GM23338 (cell line): ENCODE results near the gene RPL41. TPM values are rescaled to one million over a fixed set of nuclear protein-coding genes. Genes with fewer than 3 reads are reported as not detected.
A peak's percentile ranks its signal among the peaks of the same experiment; 100 is the strongest.

Experiments
- ATAC-seq: fragments of 200-7000 bp; cut with Tn5 transposase; 3 replicates; pipeline ENCODE4 v1.9.1; 2020
- DNase-seq: peaks from one replicate; pipeline ENCODE4 v3.0.0-alpha.2; 2015; ENCODE audit warnings: low spot score
- H2AFZ ChIP-seq: fragments of 200-600 bp; sonication (generic); 2 replicates; pipeline ENCODE4 v1.8.0; 2016; ENCODE audit warnings: antibody characterized with exemption, mild to moderate bottlenecking, moderate library complexity
- H3F3A ChIP-seq: fragments of 200-600 bp; sonication (generic); replicated peaks from 2 replicates; pipeline ENCODE4 v1.8.0; 2017; ENCODE audit warnings: antibody characterized with exemption, mixed run types, low read depth
- H3K27ac ChIP-seq: fragments of 200-600 bp; sonication (generic); 2 replicates; pipeline ENCODE4 v1.6.1; 2016; ENCODE audit warnings: low read depth
- H3K27me3 ChIP-seq: fragments of 200-600 bp; sonication (generic); 2 replicates; pipeline ENCODE4 v1.8.0; 2016; ENCODE audit warnings: mild to moderate bottlenecking, mixed run types, moderate library complexity; ENCODE audit not compliant: insufficient read depth
- H3K36me3 ChIP-seq: fragments of 200-600 bp; sonication (generic); 2 replicates; pipeline ENCODE4 v1.8.0; 2016; ENCODE audit warnings: mild to moderate bottlenecking; ENCODE audit not compliant: insufficient read depth
- H3K4me1 ChIP-seq: fragments of 200-600 bp; sonication (generic); 2 replicates; pipeline ENCODE4 v1.8.0; 2016; ENCODE audit warnings: mild to moderate bottlenecking, moderate library complexity; ENCODE audit not compliant: insufficient read depth
- H3K4me2 ChIP-seq: fragments of 200-600 bp; sonication (generic); 2 replicates; pipeline ENCODE4 v1.7.1; 2017; ENCODE audit warnings: mixed run types
- H3K4me3 ChIP-seq: fragments of 200-600 bp; sonication (generic); 2 replicates; pipeline ENCODE4 v1.6.1; 2016; ENCODE audit warnings: mixed run types
- H3K79me2 ChIP-seq: fragments of 200-600 bp; sonication (generic); replicated peaks from 2 replicates; pipeline ENCODE4 v1.8.0; 2017; ENCODE audit warnings: mild to moderate bottlenecking; ENCODE audit not compliant: insufficient read depth
- H3K9me2 ChIP-seq: fragments of 200-600 bp; sonication (generic); 2 replicates; pipeline ENCODE4 v1.8.0; 2017; ENCODE audit not compliant: insufficient read depth
- H4K20me1 ChIP-seq: fragments of 200-600 bp; sonication (generic); replicated peaks from 2 replicates; pipeline ENCODE4 v1.8.0; 2017; ENCODE audit warnings: mild to moderate bottlenecking; ENCODE audit not compliant: insufficient read depth
- H3K27ac Mint-ChIP-seq: 2 replicates; pipeline ENCODE4 v1.8.0; 2020; ENCODE audit warnings: inconsistent platforms, mild to moderate bottlenecking, moderate library complexity, mixed read lengths
- H3K27me3 Mint-ChIP-seq: 3 replicates; pipeline ENCODE4 v1.8.0; 2022; ENCODE audit warnings: low read depth, mild to moderate bottlenecking, moderate library complexity, mixed read lengths, inconsistent platforms; ENCODE audit not compliant: insufficient read depth, poor library complexity
- H3K36me3 Mint-ChIP-seq: 3 replicates; pipeline ENCODE4 v1.8.0; 2021; ENCODE audit warnings: low read depth, mild to moderate bottlenecking, inconsistent platforms, moderate library complexity, mixed read lengths
- H3K4me1 Mint-ChIP-seq: 3 replicates; pipeline ENCODE4 v1.8.0; 2020; ENCODE audit warnings: mild to moderate bottlenecking, inconsistent platforms, mixed read lengths
- H3K4me3 Mint-ChIP-seq: 3 replicates; pipeline ENCODE4 v1.8.0; 2021; ENCODE audit warnings: moderate library complexity, mild to moderate bottlenecking, inconsistent platforms, mixed read lengths
- H3K9me3 Mint-ChIP-seq: 3 replicates; pipeline ENCODE4 v1.8.0; 2020; ENCODE audit warnings: moderate library complexity, mild to moderate bottlenecking, inconsistent platforms, mixed read lengths
- CREB1 ChIP-seq: fragments of 250-450 bp; sonication (Bioruptor Pico); IDR thresholded peaks from 2 replicates; pipeline ENCODE4 v1.5.0; 2020; ENCODE audit warnings: low read depth, mild to moderate bottlenecking, moderate library complexity
- ETS1 ChIP-seq: IDR thresholded peaks from 2 replicates; pipeline ENCODE4 v1.6.1; 2016; ENCODE audit warnings: antibody characterized with exemption
- JUNB ChIP-seq: IDR thresholded peaks from one replicate; pipeline ENCODE4 v1.6.1; 2016; ENCODE audit warnings: antibody characterized with exemption; ENCODE audit not compliant: unreplicated experiment
- NANOG ChIP-seq: IDR thresholded peaks from 2 replicates; pipeline ENCODE4 v1.6.1; 2016; ENCODE audit warnings: antibody characterized with exemption, borderline replicate concordance
- POLR2AphosphoS5 ChIP-seq: IDR thresholded peaks from 2 replicates; pipeline ENCODE4 v1.6.1; 2016; ENCODE audit warnings: antibody characterized with exemption, low read depth
- STAT1 ChIP-seq: IDR thresholded peaks from one replicate; pipeline ENCODE4 v1.6.1; 2016; ENCODE audit warnings: antibody characterized with exemption; ENCODE audit not compliant: unreplicated experiment
- ZNF114 ChIP-seq: fragments of 250-450 bp; sonication (Bioruptor Pico); IDR thresholded peaks from 2 replicates; pipeline ENCODE4 v1.5.0; 2020; ENCODE audit warnings: mild to moderate bottlenecking, moderate library complexity
- ZNF331 ChIP-seq: fragments of 250-450 bp; sonication (Bioruptor Pico); IDR thresholded peaks from 2 replicates; pipeline ENCODE4 v1.5.0; 2020; ENCODE audit warnings: low read depth, mild to moderate bottlenecking, moderate library complexity
- polyA plus RNA-seq: library from polyadenylated mRNA; unstranded; fragments of >200 nt; fragmentation: Nextera tagmentation; extraction: Ambion mirVana; gene quantifications from 2 replicates; pipeline ENCODE4 v1.2.1, GENCODE V29; 2016
- total RNA-seq: library from RNA; depleted of rRNA; stranded (reverse); fragments of >200 nt; shearing (Covaris generic); gene quantifications from 2 replicates; pipeline ENCODE4 v1.2.3, GENCODE V29; 2014
- TF ChIP-seq, protein P1 (sequence below): IDR thresholded peaks from one replicate; pipeline ENCODE4 v1.6.1; 2018; ENCODE audit warnings: antibody characterized with exemption; ENCODE audit not compliant: unreplicated experiment
- TF ChIP-seq, protein P2 (sequence below), 2 experiments: fragments of 200-600 bp in 1 of 2; sonication (generic) in 1 of 2; conservative IDR thresholded peaks; 2 replicates each; pipeline versions ENCODE4 v1.5.1 to v1.6.1; 2016 to 2017; ENCODE audit warnings: antibody characterized with exemption in 2 of 2, low read depth in 2 of 2, mild to moderate bottlenecking in 2 of 2, moderate library complexity in 1 of 2

Gene RPL41
- total and polyA plus RNA-seq, 2 experiments from 2014 or later = 2,039 to 3,875 TPM

- peak overlapping the region; percentile 92 for H3K4me3 Mint-ChIP-seq
- peaks cover 17% of the 10 kb centered on the region for H4K20me1 ChIP-seq
- no peaks in the 10 kb centered on the region for H3K9me2 ChIP-seq
- peaks cover 62% of the 10 kb centered on the region for H3K4me1 Mint-ChIP-seq
- peaks cover 36% of the 10 kb centered on the region for H3K36me3 ChIP-seq
- no peak overlapping the region for H2AFZ ChIP-seq
- H3K27me3 ChIP-seq = no peaks in the 10 kb centered on the region
- no peaks in the 10 kb centered on the region; the same call in none of the 3 replicates for H3K9me3 Mint-ChIP-seq
- DNase-seq (peak; percentile 83), ATAC-seq (peak; percentile 27)
- H3F3A ChIP-seq = peaks cover 46% of the 10 kb centered on the region
- peak overlapping the region; percentile 84 for H3K4me3 ChIP-seq
- H3K27ac Mint-ChIP-seq = peak overlapping the region; percentile 99
- peaks cover 31% of the 10 kb centered on the region for H3K79me2 ChIP-seq
- H3K27me3 Mint-ChIP-seq = peaks cover 51% of the 10 kb centered on the region
- TF ChIP-seq ETS1 = 0 out of 2 replicates have a peak, but pooled peaks have one; percentile 20
- no peak for TF ChIP-seq ZNF331
- peak; percentile 64 for TF ChIP-seq POLR2AphosphoS5
- no peak for TF ChIP-seq NANOG
- H3K4me2 ChIP-seq = peak overlapping the region; percentile 91
- H3K36me3 Mint-ChIP-seq = peaks cover 78% of the 10 kb centered on the region
- peaks cover 47% of the 10 kb centered on the region for H3K4me1 ChIP-seq
- H3K27ac ChIP-seq = peak overlapping the region; percentile 98
Measured at GRCh38 chr12:56158926-56159461, 42.6 kb downstream of the RPL41 start.

GRCh38 chr12:56159482-56160192, 43.2 kb downstream of the RPL41 start:
- ATAC-seq (no peak), DNase-seq (no peak)
- Histone ChIP-seq H3K4me2 (peak overlapping the region; percentile 91), H4K20me1 (peaks cover 17% of the 10 kb centered on the region), H2AFZ (no peak overlapping the region), H3K9me2 (no peaks in the 10 kb centered on the region), H3K36me3 (peaks cover 40% of the 10 kb centered on the region), H3K27ac (peak overlapping the region; percentile 98), H3K4me1 (peaks cover 47% of the 10 kb centered on the region), H3K27me3 (no peaks in the 10 kb centered on the region), H3F3A (peaks cover 52% of the 10 kb centered on the region), H3K4me3 (peak overlapping the region; percentile 84), H3K79me2 (peaks cover 31% of the 10 kb centered on the region)
- peaks cover 82% of the 10 kb centered on the region for H3K36me3 Mint-ChIP-seq
- peak overlapping the region; percentile 92 for H3K4me3 Mint-ChIP-seq
- peak overlapping the region; percentile 99 for H3K27ac Mint-ChIP-seq
- peaks cover 54% of the 10 kb centered on the region for H3K27me3 Mint-ChIP-seq
- peaks cover 62% of the 10 kb centered on the region for H3K4me1 Mint-ChIP-seq
- no peaks in the 10 kb centered on the region; the same call in none of the 3 replicates for H3K9me3 Mint-ChIP-seq
- TF ChIP-seq, protein P1, sequence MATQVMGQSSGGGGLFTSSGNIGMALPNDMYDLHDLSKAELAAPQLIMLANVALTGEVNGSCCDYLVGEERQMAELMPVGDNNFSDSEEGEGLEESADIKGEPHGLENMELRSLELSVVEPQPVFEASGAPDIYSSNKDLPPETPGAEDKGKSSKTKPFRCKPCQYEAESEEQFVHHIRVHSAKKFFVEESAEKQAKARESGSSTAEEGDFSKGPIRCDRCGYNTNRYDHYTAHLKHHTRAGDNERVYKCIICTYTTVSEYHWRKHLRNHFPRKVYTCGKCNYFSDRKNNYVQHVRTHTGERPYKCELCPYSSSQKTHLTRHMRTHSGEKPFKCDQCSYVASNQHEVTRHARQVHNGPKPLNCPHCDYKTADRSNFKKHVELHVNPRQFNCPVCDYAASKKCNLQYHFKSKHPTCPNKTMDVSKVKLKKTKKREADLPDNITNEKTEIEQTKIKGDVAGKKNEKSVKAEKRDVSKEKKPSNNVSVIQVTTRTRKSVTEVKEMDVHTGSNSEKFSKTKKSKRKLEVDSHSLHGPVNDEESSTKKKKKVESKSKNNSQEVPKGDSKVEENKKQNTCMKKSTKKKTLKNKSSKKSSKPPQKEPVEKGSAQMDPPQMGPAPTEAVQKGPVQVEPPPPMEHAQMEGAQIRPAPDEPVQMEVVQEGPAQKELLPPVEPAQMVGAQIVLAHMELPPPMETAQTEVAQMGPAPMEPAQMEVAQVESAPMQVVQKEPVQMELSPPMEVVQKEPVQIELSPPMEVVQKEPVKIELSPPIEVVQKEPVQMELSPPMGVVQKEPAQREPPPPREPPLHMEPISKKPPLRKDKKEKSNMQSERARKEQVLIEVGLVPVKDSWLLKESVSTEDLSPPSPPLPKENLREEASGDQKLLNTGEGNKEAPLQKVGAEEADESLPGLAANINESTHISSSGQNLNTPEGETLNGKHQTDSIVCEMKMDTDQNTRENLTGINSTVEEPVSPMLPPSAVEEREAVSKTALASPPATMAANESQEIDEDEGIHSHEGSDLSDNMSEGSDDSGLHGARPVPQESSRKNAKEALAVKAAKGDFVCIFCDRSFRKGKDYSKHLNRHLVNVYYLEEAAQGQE = no peak
- TF ChIP-seq JUNB (no peak), STAT1 (no peak), CREB1 (CRISPR knock-in tag) (no peak), ETS1 (no peak), ZNF114 (CRISPR knock-in tag) (no peak), POLR2AphosphoS5 (no peak; the same call in 1 of the 2 replicates), ZNF331 (no peak), NANOG (no peak)
- TF ChIP-seq, protein P2, sequence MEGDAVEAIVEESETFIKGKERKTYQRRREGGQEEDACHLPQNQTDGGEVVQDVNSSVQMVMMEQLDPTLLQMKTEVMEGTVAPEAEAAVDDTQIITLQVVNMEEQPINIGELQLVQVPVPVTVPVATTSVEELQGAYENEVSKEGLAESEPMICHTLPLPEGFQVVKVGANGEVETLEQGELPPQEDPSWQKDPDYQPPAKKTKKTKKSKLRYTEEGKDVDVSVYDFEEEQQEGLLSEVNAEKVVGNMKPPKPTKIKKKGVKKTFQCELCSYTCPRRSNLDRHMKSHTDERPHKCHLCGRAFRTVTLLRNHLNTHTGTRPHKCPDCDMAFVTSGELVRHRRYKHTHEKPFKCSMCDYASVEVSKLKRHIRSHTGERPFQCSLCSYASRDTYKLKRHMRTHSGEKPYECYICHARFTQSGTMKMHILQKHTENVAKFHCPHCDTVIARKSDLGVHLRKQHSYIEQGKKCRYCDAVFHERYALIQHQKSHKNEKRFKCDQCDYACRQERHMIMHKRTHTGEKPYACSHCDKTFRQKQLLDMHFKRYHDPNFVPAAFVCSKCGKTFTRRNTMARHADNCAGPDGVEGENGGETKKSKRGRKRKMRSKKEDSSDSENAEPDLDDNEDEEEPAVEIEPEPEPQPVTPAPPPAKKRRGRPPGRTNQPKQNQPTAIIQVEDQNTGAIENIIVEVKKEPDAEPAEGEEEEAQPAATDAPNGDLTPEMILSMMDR (conservative IDR thresholded peaks at IDR 0.05; ENCODE audit: low read depth in 2 of 2) = no peak
